Activated CD8-positive, alpha-beta T cell treated with anti-CD3 and anti-CD28 coated beads for 36 hours (primary cell): ENCODE results near the gene PRIM2. TPM values are rescaled to one million over a fixed set of nuclear protein-coding genes. Genes with fewer than 3 reads are reported as not detected.
"Not testable (repeated sequence)": the region's sequence is repeated elsewhere in the genome, so short reads cannot be mapped to it uniquely, and the experiment has no call there.

ENCODE experiments used
- ATAC-seq: fragments of 200-7000 bp; cut with Tn5 transposase; one replicate; pipeline ENCODE4 v1.10.0; 2021; ENCODE audit warnings: mild to moderate bottlenecking, moderate library complexity
- CTCF ChIA-PET: fragments of 350-600 bp; sonication (Branson Sonifier 250); formaldehyde crosslinking; loops from one replicate; lab custom pipeline; 2021; ENCODE audit warnings: antibody characterized with exemption; lab: Charles Lee
- POLR2A ChIA-PET: fragments of 350-600 bp; sonication (Branson Sonifier 250); formaldehyde crosslinking; loops from one replicate; lab custom pipeline; 2021; ENCODE audit warnings: antibody characterized with exemption; lab: Charles Lee
- DNase-seq: peaks from one replicate; pipeline ENCODE4 v3.0.0-alpha.2; 2020
- H3K27ac Mint-ChIP-seq: one replicate; pipeline ENCODE4 v1.8.0; 2021; ENCODE audit warnings: mild to moderate bottlenecking, mixed read lengths
- H3K27me3 Mint-ChIP-seq: one replicate; pipeline ENCODE4 v1.8.0; 2021; ENCODE audit warnings: mixed read lengths
- H3K36me3 Mint-ChIP-seq: one replicate; pipeline ENCODE4 v1.8.0; 2021; ENCODE audit warnings: low read depth, mixed read lengths
- H3K4me1 Mint-ChIP-seq: one replicate; pipeline ENCODE4 v1.8.0; 2021; ENCODE audit warnings: low read depth, mixed read lengths
- H3K4me3 Mint-ChIP-seq: one replicate; pipeline ENCODE4 v1.8.0; 2021; ENCODE audit warnings: mild to moderate bottlenecking, moderate library complexity, mixed read lengths
- H3K9me3 Mint-ChIP-seq: one replicate; pipeline ENCODE4 v1.8.0; 2021; ENCODE audit warnings: mixed read lengths
- CTCF ChIP-seq: fragments of 200-600 bp; IDR thresholded peaks from one replicate; pipeline ENCODE4 v1.8.0; 2022; ENCODE audit warnings: antibody characterized with exemption, mild to moderate bottlenecking
- intact Hi-C: fragments of 100-400 bp; cut with micrococcal nuclease; formaldehyde crosslinking; loops from one replicate; pipeline ENCODE4 v1.10.0; 2022
- total RNA-seq, 2 experiments: library from RNA; stranded (reverse); gene quantifications; one replicate each; pipeline ENCODE4 v1.2.3, GENCODE V29; 2021

Gene PRIM2
- total RNA-seq, 2 experiments from 2014 or later: 41.8 to 42.0 TPM

DNA sequence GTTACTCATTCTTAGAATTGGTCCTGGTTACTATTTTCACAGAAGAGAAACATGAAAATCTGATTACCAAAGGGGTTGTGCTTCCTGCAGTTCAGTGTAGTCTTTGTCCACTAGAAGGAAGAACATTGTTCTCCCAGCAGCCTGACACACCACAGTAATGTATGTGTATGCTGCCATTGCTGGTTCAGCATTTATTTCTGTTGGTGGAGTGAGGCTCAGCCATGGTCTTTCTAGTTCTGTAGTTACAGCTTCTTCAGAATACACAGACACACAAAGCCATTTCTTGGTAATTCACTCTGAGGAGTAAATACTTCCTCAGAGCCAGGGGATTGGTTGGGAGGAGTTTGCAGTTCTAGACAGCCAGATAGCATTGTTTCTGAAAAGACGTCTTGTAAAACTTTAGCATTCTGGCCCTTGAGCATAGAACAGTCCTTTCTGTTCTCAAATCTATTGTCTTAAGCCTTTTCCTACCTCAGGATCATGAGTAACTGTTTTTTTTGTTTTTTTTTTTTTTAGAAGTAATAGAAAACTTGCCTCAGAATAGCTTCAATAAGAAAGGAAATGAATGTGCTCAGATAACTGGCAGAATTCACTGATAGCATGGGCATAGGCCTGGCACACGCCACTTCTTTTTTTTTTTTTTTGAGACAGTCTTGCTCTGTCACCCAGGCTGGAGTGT lies 128.5 kb downstream of the PRIM2 start:
- CTCF ChIA-PET, H3K4me3 Mint-ChIP-seq, DNase-seq, H3K4me1 Mint-ChIP-seq, H3K36me3 Mint-ChIP-seq, intact Hi-C loops, H3K27ac Mint-ChIP-seq, H3K9me3 Mint-ChIP-seq, ATAC-seq, H3K27me3 Mint-ChIP-seq, POLR2A ChIA-PET: not testable (repeated sequence)

DNA sequence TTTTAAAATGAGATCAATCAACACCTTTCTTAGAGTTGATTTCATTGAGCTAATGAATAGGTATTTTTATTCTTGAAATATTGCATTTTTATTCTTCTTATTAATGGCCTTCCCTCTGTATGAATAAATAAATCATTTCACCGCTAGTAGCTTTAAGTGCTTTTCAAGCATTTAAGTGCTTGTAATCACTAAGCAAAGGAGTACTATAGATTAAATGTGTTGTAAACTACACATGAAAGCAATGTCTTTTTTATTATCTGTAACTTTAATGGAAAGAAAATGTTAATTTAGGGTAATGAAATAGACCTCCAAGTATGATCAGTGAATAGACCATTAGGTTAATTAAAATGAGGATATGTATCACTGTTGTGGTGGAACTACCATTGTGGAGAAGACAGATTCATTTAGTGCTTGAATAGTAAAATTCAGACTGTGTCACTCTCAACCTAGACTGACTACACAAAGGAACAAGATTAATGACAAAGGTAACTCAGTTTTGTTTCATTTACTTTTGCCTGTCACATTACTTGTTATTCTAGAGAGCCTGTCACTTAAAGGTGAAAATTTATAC lies 132.2 kb downstream of the PRIM2 start:
- H3K27me3 Mint-ChIP-seq, H3K9me3 Mint-ChIP-seq, H3K27ac Mint-ChIP-seq, ATAC-seq, POLR2A ChIA-PET, DNase-seq, H3K4me1 Mint-ChIP-seq, H3K4me3 Mint-ChIP-seq, intact Hi-C loops, CTCF ChIA-PET: not testable (repeated sequence)
- peaks cover 21% of the 10 kb centered on the region for H3K36me3 Mint-ChIP-seq

DNA sequence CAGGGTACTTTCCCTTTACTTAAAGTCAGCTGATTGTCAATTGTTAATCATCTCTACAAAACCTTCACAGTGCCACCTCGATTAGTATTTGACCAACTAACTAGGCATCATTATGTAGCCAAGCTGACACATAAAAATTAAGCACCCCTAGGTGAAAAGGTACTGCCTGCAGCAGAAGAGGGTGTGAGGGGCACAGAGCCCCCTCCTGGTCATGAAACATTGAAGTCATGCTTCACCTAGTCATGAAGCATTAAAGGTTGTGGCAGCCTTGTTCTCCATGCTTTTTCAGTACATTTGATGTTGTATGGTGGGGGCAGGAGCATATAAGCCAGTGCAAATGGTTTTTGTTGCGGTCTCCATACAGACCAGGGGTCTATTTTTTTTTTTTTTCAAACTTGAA lies 142.4 kb downstream of the PRIM2 start:
- POLR2A ChIA-PET, H3K27me3 Mint-ChIP-seq, intact Hi-C loops, H3K4me3 Mint-ChIP-seq, H3K4me1 Mint-ChIP-seq, H3K27ac Mint-ChIP-seq, CTCF ChIA-PET, H3K9me3 Mint-ChIP-seq, ATAC-seq, DNase-seq: not testable (repeated sequence)
- H3K36me3 Mint-ChIP-seq: peaks cover 13% of the 10 kb centered on the region

DNA sequence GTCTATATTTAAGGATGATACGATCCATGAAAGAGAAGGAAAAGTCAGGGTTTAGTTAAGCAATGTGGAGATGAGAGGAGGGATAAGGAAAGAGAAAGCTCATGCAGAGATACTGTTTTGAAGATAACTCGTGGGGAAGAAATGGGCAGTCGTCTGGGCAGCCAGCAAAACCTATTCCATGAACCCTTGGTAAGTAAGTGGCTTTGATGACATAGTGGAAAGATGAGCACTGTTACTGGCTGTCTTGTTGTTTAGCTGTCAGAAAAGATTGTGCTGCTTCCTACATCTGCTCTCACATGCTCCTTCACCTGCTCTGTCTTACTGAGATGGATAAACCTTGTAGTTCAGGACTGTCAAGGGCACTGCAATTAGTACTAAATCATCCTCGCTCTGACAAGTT lies 143.6 kb downstream of the PRIM2 start:
- POLR2A ChIA-PET, H3K9me3 Mint-ChIP-seq, H3K27me3 Mint-ChIP-seq, H3K27ac Mint-ChIP-seq, H3K4me1 Mint-ChIP-seq, DNase-seq, ATAC-seq, CTCF ChIA-PET, H3K4me3 Mint-ChIP-seq, intact Hi-C loops: not testable (repeated sequence)
- peaks cover 14% of the 10 kb centered on the region for H3K36me3 Mint-ChIP-seq

- H3K36me3 Mint-ChIP-seq, H3K9me3 Mint-ChIP-seq, ATAC-seq, H3K4me1 Mint-ChIP-seq, H3K27ac Mint-ChIP-seq, H3K27me3 Mint-ChIP-seq, H3K4me3 Mint-ChIP-seq, DNase-seq, CTCF ChIA-PET, intact Hi-C loops, POLR2A ChIA-PET: not testable (repeated sequence)
Measured at GRCh38 chr6:57463809-57464208, 146.4 kb downstream of the PRIM2 start.

GRCh38 chr6:57465968-57466367 lies 148.5 kb downstream of the PRIM2 start:
- H3K4me3 Mint-ChIP-seq, CTCF ChIA-PET, ATAC-seq, DNase-seq, POLR2A ChIA-PET, H3K4me1 Mint-ChIP-seq, H3K9me3 Mint-ChIP-seq, H3K27me3 Mint-ChIP-seq, intact Hi-C loops, H3K36me3 Mint-ChIP-seq, H3K27ac Mint-ChIP-seq: not testable (repeated sequence)

- intact Hi-C loops: no loop called here
- ChIA-PET POLR2A (no interaction called here), CTCF (no interaction called here)
- DNase-seq (no peak), ATAC-seq (no peak)
- no peaks in the 10 kb centered on the region for H3K4me1 Mint-ChIP-seq
- peaks cover 5% of the 10 kb centered on the region for H3K36me3 Mint-ChIP-seq
- H3K4me3 Mint-ChIP-seq: no peak overlapping the region
- peaks cover 2% of the 10 kb centered on the region for H3K9me3 Mint-ChIP-seq
- TF ChIP-seq CTCF: no peak
- H3K27me3 Mint-ChIP-seq: no peaks in the 10 kb centered on the region
- H3K27ac Mint-ChIP-seq: no peak overlapping the region
Measured at GRCh38 chr6:57469072-57469471, 151.6 kb downstream of the PRIM2 start.

DNA sequence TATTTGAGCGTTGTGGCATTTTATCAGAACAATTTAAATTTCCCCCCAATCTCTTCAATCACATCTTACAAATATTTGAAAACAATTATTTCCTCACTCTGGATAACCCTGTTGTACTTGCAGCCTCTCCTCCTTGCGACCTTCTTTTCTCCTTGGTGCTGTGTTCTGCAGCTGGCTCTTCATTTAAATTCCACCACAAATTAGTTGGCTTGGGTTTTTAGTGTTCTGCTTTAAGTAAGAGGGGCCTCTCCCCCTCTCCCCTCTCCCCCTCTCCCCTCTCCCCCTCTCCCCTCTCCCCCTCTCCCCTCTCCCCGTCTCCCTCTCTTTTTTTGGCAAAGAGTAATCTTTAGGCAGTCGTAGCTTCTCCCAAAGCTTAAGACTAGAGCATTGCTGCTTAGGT lies 152.7 kb downstream of the PRIM2 start:
- H3K9me3 Mint-ChIP-seq, POLR2A ChIA-PET, H3K4me1 Mint-ChIP-seq, DNase-seq, H3K27ac Mint-ChIP-seq, H3K27me3 Mint-ChIP-seq, intact Hi-C loops, CTCF ChIA-PET, ATAC-seq, H3K36me3 Mint-ChIP-seq, H3K4me3 Mint-ChIP-seq: not testable (repeated sequence)

- intact Hi-C loops, POLR2A ChIA-PET, DNase-seq, H3K4me3 Mint-ChIP-seq, H3K27me3 Mint-ChIP-seq, H3K36me3 Mint-ChIP-seq, CTCF ChIA-PET, ATAC-seq, H3K4me1 Mint-ChIP-seq, H3K9me3 Mint-ChIP-seq, H3K27ac Mint-ChIP-seq: not testable (repeated sequence)
Measured at GRCh38 chr6:57471314-57471864, 154.0 kb downstream of the PRIM2 start.

GRCh38 chr6:57472861-57473362 lies 155.5 kb downstream of the PRIM2 start:
- H3K27me3 Mint-ChIP-seq, ATAC-seq, intact Hi-C loops, DNase-seq, H3K9me3 Mint-ChIP-seq, H3K27ac Mint-ChIP-seq, H3K4me1 Mint-ChIP-seq, H3K36me3 Mint-ChIP-seq, H3K4me3 Mint-ChIP-seq, POLR2A ChIA-PET, CTCF ChIA-PET: not testable (repeated sequence)

DNA sequence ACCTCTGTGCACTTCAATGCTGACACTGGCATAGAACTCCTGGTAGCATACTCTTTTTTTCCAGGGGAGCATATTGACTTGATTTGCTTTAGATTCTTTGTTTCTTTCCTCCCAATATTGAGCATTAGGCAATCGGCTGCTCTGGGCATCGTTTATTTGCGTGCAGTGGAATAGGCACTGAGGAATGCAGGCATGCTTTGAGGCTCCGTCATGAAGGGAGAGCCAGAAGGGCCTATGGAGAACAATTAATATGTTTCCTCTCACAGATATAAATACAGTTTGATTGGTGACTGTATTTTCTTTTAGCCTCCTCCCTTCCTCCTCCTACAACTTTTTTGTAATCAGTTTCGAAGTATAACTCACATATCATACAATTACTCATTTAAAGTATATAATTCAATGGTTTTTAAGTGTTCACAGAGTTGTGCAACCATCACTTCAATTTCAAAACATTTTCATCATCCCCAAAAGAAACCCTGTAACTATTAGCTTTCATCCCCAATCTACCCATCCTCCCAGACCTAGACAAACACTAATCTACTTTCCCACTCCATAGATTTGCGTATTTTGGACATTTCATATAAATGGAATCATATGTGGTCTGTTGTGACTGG lies 157.5 kb downstream of the PRIM2 start:
- POLR2A ChIA-PET, CTCF ChIA-PET: not testable (repeated sequence)

More for the DNA sequence above, 157.5 kb downstream of the PRIM2 start:
- H3K27ac Mint-ChIP-seq, H3K9me3 Mint-ChIP-seq, intact Hi-C loops, H3K4me1 Mint-ChIP-seq, DNase-seq, H3K27me3 Mint-ChIP-seq, ATAC-seq, H3K4me3 Mint-ChIP-seq: not testable (repeated sequence)
- peaks cover 10% of the 10 kb centered on the region for H3K36me3 Mint-ChIP-seq
